HG03139 (cell line): Measurements from ENCODE around the gene FKRP.
"Not testable (repeated sequence)": the region's sequence is repeated elsewhere in the genome, so short reads cannot be mapped to it uniquely, and the experiment has no call there.

ENCODE experiments used
- ATAC-seq: cut with Tn5 transposase; IDR thresholded peaks from one replicate; pipeline ENCODE4 v1.9.1; 2021; ENCODE audit not compliant: unreplicated experiment

The FKRP gene

DNA sequence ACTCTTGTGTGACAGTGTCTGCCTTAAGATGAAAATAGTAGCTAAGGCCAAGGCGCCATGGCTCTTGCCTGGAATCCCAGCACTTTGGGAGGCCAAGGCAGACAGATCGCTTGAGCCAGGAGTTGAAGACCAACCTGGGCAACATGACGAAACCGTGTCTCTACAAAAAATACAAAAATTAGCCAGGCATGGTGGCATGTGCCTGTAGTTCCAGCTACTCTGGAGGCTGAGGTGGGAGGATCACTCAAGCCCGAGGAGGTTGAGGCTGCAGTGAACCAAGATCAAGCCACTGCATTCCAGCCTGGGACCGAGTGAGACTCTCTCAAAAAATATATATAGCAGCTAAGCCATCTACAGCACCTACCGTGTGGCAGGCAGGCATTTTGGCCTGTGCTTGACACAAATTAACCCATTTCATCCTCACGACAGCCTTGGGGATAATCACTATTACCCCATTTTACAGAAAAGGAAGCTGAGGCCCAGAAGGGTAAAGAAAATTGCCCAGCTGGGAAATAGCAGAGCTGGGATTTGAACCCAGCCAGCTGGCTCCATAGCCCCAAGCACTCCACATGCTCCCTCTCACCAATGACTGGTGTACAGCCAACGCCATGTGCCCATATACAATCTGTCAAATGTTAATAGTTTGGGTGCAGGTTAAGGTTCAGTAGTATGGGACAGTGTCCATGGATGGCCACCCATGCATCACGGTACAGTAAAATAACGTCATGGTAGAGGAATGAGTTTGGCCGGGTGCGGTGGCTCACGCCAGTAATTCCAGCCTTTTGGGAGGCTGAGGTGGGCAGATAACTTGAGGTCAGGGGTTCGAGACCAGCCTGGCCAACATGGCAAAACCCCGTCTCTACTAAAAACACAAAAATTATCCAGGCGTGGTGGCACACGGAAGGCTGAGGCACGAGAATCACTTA lies 39.5 kb downstream of the FKRP start:
- ATAC-seq, result no peak

DNA sequence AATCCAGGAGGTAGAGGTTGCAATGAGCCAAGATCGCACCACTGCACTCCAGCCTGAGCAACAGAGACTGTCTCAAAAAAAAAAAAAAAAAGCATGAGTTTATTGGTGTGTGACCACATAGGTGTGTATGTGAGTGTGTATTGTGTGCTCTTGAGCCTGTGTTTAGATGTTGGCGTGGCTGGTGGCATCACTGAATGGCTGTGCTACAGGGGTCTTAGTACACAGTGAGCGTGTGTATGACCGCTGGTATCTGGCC lies 40.1 kb downstream of the FKRP start:
- no peak for ATAC-seq

DNA sequence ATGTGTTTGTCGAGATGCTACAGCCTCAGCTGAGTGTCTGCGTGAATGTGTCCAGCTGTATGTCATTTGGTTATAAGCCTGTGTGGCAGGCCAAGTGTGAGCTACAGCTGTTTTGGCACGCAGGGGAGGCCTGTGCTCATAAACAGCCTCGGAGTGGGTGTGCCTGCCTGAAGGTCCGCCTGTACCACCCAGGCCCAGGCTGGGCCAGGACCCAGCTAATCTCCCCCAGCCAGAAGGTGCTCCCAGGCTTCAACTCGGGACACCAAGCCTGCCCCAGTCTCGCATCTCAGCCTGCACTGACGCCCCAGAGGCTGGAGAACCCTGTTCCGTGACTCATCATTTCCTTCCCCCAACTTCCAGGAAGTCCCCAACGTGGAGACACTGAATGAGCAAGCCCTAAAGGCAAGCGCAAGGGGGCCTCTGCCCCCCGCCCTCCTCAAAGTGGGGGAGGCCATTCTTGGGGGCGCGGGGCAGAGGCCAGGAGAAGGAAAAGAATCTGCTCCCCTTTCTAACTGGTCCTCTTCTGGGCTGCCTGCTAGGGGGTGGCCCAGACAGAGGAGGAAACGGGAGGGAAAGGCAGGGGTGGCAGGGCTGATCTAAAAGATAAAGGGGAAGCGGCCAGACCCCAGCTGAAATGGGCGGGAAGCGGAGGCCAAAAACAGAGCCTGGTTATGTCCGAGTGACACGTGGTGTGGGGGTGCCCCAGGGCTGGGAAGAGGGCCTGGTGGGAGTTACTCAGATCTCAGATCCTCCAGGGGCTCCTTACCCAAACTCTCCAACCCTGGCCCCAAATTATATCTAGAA lies 40.6 kb downstream of the FKRP start:
- no peak for ATAC-seq

DNA sequence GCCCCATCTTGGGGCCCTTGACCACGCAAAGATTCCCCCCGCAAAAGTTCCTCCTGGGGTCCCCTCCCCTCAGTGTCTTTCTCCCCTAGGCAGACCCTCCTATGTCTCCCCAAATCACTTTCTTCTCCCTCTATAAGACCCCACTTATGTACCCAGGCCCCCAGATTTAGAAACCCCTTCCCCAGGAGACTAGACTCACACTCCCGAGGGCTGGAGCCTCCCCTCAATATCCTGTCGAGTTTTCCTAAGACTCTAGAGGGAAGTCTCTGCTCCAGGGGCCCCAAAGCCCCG lies 41.1 kb downstream of the FKRP start:
- ATAC-seq, result no peak

DNA sequence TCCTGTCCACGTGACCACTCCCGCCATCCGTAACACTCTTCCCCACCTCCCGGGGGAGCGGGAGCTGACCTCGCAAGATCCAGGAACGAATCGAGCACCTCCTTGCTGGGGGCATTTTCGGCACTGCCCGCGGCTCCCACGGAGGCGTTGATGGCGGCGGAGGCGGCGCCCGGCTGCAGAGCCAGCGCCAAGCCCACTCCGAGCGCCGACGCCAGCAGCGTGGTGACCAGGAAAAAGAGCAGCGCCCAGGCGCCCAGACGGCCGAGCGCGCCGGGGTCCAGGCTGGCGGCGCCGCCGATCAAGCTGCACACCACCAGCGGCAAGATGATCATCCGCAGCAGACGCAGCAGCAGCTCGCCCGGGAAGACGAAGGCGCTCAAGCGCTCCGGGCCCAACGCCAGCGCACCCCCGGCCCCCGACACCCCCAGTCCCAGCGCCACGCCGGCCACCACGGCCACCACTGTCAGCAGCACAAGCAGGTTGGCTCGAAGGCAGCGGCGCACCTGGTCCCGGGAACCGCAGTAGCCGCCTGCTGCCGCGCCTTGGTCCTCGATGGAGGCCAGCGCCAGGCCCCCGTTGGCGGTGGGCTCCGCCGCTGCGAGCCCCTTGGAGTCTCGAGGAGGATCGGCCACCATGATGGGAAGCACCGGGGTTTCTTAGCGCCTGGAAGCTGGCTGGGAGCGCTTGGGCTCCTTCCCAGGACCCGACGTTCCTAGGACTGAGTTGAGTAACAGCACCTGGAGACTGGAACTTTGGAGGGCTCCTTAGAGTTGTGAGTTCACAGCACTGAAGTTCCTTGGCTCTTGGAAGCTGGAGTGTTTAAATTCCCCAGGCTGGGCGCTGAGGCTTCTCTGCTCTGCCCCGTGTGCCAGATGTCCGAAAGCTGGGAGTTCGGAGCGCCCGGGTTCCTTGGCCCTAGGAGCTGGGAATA lies 41.7 kb downstream of the FKRP start:
- ATAC-seq, result no peak

DNA sequence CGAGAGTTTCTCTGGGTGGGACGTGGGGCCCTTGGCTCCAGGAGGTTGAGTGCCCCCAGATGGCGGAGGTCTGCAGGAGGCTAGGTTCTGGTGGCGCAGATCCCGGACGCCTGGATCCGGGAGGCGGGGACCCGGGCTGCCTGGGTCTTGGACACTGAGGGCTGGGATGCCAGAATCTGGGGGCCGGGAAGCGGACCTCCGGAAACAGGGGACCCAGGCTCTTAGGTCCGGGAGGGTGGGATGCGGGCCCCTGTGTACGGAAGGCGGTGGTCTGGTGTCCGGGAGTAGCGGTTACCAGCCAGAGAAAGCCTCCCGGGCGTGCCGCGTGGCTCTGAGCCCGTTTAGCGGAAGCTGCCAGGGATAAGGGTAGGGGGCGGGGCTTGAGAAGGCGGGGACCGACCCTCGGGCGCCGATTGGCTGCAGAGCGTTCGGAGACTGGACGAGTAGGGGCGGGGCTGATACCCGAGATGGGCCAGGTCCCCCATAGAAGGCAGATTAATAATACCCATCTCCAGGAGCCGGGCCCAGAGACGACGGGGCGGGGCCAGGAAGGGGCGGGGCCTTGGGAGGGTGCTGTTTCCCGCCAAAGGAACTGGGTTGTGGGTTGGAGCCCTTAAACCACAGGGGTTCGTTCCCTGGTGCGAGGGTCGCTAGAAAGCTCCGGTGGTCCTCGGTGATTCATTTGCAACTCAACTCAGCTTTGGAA lies 42.6 kb downstream of the FKRP start, which contains the start of gene SLC1A5:
Gene SLC1A5, minus strand, starts transcription at position 333 of the 706 bp plus-strand sequence. CDS start 629 bp downstream, outside the sequence.
- ATAC-seq, result peak; percentile 67

DNA sequence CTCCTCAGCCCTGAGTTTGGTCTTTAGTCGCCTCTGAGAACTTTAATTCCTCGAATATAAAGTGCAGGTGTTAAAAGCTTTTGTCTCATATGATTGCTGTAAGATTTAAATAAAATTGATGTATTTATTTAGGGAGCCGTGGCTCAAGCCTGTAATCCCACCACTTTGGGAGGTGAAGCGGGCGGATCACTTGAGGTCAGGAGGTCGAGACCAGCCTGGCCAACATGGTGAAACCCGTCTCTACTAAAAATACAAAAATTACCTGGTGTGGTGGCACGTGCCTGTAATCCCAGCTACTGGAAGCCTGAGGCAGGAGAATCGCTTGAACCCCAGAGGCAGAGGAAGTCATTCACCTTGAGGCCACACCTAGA lies 43.1 kb downstream of the FKRP start:
- no peak for ATAC-seq

DNA sequence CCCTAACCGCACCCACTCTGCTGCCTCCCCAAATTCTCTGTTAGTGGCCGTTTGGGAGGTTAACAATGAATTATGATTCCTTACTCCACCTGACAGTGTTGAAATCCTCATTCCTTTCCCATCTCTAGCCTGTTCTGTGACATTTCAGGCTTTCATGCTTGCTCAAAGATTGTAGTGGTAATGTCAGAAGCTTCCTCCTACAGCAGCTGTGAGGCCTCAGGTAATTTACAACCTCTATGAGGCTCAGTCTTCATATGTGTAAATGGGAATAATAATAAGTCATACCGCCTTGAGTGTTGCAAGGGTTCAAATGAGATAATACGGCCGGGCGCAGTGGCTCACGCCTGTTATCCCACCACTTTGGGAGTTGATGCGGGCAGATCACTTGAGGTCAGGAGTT lies 43.5 kb downstream of the FKRP start:
- ATAC-seq, result no peak

DNA sequence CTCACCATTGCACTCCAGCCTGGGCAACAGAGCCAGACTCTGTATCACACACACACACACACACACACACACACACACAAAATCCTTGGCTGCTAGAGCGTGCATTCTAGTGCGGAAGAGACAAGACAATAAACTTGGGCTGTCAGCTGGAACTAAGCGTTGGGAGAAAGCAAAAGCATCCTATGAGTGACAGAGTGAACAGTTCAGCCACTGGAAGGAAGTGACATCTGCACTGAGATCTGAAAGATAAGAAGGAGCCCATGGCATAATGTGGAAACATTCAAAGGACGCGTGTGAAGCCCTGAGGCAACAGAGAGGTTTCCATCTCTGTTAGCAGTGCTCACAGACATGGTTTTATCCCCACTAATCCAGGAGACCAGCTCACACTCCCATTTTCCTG lies 46.1 kb downstream of the FKRP start:
- ATAC-seq, result no peak

DNA sequence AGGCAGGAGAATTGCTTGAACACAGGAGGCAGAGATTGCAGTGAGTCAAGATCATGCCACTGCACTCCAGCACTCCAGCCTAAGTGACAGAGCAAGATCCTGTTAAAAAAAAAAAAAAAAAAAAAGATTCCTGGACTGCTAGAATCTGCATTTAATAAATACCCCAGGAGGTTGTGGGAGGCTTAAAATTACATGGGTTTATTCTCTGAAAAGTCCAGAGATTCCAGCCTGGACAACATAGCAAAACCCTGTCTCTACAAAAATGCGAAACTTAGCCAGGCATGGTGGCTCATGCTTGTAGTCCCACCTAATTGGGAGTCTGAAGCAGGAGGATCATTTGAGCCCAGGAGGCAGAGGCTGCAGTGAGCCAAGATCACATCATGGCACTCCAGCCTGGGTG lies 52.0 kb downstream of the FKRP start:
- no peak for ATAC-seq

DNA sequence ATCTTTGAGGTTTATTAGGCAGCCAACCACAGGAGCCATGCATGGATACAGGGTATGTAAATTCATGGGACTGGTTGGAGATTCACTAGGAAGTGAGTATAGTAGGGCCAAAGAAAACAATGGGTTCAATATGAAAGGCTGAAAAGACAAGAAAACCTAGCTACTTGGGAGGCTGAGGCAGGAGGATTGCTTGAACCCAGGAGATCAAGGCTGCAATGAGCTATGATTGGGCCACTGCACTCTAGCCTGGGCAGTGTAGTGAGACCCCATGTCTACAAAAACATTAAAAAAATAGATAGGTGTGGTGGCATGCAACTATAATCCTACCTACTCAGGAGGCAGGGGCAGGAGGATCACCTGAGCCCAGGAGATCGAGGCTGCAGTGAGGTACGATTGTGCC lies 52.9 kb downstream of the FKRP start:
- no peak for ATAC-seq

DNA sequence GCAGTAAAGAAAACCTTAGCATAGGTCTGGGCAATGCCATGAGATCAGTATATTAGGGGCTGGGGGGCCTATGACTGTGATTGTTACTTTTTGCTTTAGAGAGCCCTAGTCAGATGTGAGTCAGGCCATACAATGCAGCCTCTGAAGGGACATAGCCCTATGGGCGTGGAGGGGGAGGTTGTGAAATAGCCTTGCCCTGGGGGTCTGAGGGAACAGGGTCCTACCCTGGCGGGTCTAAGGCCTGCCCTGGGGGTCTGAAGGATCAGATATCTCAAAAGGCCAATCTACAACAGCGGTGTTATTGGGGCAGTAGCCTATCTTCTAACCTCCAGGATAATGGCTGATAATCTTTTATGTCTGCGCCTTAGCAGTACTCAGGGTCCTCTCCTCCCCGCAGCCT lies 56.3 kb downstream of the FKRP start:
- ATAC-seq, result no peak

DNA sequence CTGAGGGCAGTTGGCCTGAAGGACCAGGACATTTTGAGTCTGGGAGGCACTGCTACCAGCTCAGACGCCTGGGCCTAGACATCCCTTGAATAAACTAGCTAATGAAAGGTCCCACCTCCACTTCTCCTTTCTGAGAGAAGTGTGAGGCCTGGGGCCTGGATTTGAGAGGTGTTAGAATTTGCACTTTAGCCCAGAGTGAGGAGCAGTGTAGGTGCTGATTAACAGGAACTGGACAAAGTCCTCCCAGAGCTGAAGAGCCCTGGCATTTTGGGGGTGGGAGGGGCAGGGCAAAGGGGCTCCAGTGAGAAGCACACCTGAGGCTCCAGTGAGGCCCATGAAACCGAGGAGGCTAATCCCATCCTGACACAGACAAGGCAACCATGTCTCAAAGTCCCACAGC lies 57.7 kb downstream of the FKRP start:
- no peak for ATAC-seq

DNA sequence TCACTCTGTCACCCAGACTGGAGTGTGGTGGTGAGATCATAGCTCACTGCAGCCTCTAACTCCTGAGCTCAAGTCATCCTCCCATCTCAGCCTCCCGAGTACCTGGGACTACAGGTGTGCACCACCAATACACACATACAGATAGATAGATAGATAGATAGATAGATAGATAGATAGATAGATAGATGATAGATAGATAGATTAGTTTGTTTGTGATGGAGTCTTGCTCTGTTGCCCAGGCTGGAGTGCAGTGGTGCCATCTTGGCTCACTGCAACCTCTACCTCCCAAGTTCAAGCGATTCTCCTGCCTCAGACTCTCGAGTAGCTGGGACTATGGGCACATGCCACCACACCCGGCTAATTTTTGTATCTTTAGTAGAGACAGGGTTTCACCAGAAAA lies 58.6 kb downstream of the FKRP start:
- ATAC-seq, result not testable (repeated sequence)

DNA sequence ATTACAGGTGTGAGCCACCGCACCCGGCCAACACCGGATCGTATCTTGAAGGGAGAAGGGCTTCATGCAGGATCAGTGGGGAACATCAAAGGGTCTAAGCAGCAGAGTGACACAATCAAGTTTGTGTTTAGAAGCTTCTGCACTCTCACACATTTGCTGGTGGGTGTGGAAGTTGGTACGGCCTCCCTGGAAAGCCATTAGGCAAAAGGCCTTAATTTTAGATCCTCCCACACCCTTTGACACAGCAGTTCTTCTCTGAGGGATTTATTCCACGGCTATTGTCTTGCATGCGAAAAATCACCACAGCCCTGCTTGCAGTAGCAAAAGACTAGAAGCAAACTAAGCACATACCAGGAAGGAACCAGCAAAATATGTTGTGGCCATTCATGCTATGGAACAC lies 60.8 kb downstream of the FKRP start:
- ATAC-seq, result no peak
